Fibroblast of mammary gland (primary cell): ENCODE measurements around the gene TMEM151B.

Source experiments
- DNase-seq: peaks from one replicate; pipeline ENCODE4 v3.0.0-alpha.2; 2010; ENCODE audit warnings: low read depth
- H3K4me3 ChIP-seq: 2 replicates; pipeline ENCODE4 v1.5.1; 2011; ENCODE audit warnings: low read depth, mild to moderate bottlenecking, low read length, moderate library complexity; ENCODE audit not compliant: control insufficient read depth
- CTCF ChIP-seq: conservative IDR thresholded peaks from 2 replicates; pipeline ENCODE4 v1.5.1; 2011; ENCODE audit warnings: low read depth, low read length, inconsistent platforms; ENCODE audit not compliant: control insufficient read depth, insufficient read depth

TMEM151B gene

GRCh38 chr6:44335631-44336030, 65.4 kb downstream of the TMEM151B start:
- TF ChIP-seq CTCF, result no peak

GRCh38 chr6:44338228-44339122, 68.2 kb downstream of the TMEM151B start:
- DNase-seq, result peak; percentile 63
- peak; percentile 80 for TF ChIP-seq CTCF
- no peak overlapping the region for H3K4me3 ChIP-seq

More at GRCh38 chr6:44335631-44336030, 65.4 kb downstream of the TMEM151B start:
- no peak overlapping the region for H3K4me3 ChIP-seq
- DNase-seq, result no peak

- no peak for DNase-seq
- no peak for TF ChIP-seq CTCF
- no peak overlapping the region for H3K4me3 ChIP-seq
Measured at GRCh38 chr6:44339301-44339700, 69.1 kb downstream of the TMEM151B start.

GRCh38 chr6:44339763-44340625, 69.7 kb downstream of the TMEM151B start:
- DNase-seq, result peak; percentile 68
- H3K4me3 ChIP-seq, result no peak overlapping the region
- no peak for TF ChIP-seq CTCF

- no peak for DNase-seq
- H3K4me3 ChIP-seq, result no peak overlapping the region
- TF ChIP-seq CTCF, result no peak
Measured at GRCh38 chr6:44341095-44341890, 71.0 kb downstream of the TMEM151B start.

GRCh38 chr6:44342052-44342451, 71.8 kb downstream of the TMEM151B start:
- no peak overlapping the region for H3K4me3 ChIP-seq
- no peak for TF ChIP-seq CTCF
- no peak for DNase-seq
